22Rv1 (cell line): Measurements from ENCODE around the gene MDFIC.

Source experiments
- H3K27ac ChIP-seq: fragments of 450-650 bp; 2 replicates; pipeline ENCODE4 v1.5.1; 2017
- ZFX ChIP-seq: fragments of 450-650 bp; IDR thresholded peaks from 2 replicates; pipeline ENCODE4 v1.6.1; 2017; ENCODE audit warnings: antibody characterized with exemption, borderline replicate concordance
- TF ChIP-seq, protein P1 (sequence below): fragments of 450-650 bp; IDR thresholded peaks from 2 replicates; pipeline ENCODE4 v1.5.1; 2017; ENCODE audit warnings: mild to moderate bottlenecking

The MDFIC gene

GRCh38 chr7:114952296-114952695, 30.4 kb downstream of the MDFIC start:
- TF ChIP-seq, protein P1, sequence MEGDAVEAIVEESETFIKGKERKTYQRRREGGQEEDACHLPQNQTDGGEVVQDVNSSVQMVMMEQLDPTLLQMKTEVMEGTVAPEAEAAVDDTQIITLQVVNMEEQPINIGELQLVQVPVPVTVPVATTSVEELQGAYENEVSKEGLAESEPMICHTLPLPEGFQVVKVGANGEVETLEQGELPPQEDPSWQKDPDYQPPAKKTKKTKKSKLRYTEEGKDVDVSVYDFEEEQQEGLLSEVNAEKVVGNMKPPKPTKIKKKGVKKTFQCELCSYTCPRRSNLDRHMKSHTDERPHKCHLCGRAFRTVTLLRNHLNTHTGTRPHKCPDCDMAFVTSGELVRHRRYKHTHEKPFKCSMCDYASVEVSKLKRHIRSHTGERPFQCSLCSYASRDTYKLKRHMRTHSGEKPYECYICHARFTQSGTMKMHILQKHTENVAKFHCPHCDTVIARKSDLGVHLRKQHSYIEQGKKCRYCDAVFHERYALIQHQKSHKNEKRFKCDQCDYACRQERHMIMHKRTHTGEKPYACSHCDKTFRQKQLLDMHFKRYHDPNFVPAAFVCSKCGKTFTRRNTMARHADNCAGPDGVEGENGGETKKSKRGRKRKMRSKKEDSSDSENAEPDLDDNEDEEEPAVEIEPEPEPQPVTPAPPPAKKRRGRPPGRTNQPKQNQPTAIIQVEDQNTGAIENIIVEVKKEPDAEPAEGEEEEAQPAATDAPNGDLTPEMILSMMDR, result no peak
- TF ChIP-seq ZFX, result no peak
- H3K27ac ChIP-seq, result no peak overlapping the region

GRCh38 chr7:114953724-114954123, 31.8 kb downstream of the MDFIC start:
- TF ChIP-seq, protein P1, result peak; percentile 18; the same call in 1 of the 2 replicates
- no peak for TF ChIP-seq ZFX
- no peak overlapping the region for H3K27ac ChIP-seq

GRCh38 chr7:114956702-114957101, 34.8 kb downstream of the MDFIC start:
- TF ChIP-seq, protein P1, result no peak
- TF ChIP-seq ZFX, result no peak
- H3K27ac ChIP-seq, result no peak overlapping the region

- no peak for TF ChIP-seq ZFX
- TF ChIP-seq, protein P1, result no peak
- no peak overlapping the region for H3K27ac ChIP-seq
Observed at GRCh38 chr7:114957444-114957843, 35.5 kb downstream of the MDFIC start.

DNA sequence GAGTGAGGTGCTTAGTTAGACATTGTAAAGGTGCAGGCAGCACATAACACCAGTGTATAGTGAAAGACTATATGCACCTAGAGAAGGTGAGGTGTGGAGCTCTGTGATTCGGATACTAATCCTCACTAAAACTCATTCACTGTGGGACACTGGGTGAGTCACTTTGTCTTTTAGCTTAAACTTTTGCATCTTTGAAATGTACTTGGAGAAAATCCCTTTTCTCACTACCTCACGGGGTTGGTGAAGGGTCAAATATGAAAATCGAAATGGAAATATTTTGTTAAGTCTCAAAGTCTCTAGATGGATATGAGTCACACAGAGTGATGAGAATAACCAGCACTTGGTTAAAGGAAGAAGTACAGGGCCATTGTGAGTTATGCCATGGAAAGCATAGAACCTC, 38.0 kb downstream of the MDFIC start:
- no peak overlapping the region for H3K27ac ChIP-seq
- TF ChIP-seq, protein P1, result no peak
- no peak for TF ChIP-seq ZFX

DNA sequence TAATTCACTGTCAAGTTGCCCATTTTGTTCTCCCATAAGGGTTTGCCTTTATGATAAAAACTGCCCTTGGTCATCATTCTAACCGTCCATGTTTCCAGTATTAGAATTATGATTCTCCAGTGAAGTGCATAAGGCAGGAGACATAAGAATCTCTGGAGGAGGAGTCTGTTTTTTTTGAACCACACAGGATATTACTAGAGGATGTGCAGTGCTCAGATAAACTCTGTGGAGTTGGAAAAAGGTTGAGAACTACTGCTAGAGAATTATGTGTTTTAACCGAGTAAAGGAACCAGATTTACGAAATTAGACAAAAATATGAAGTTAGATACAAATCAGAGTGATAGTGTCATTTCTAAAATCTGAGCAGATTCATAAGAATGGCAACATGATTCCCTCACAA, 40.5 kb downstream of the MDFIC start:
- no peak overlapping the region for H3K27ac ChIP-seq
- TF ChIP-seq, protein P1, result no peak
- TF ChIP-seq ZFX, result no peak

DNA sequence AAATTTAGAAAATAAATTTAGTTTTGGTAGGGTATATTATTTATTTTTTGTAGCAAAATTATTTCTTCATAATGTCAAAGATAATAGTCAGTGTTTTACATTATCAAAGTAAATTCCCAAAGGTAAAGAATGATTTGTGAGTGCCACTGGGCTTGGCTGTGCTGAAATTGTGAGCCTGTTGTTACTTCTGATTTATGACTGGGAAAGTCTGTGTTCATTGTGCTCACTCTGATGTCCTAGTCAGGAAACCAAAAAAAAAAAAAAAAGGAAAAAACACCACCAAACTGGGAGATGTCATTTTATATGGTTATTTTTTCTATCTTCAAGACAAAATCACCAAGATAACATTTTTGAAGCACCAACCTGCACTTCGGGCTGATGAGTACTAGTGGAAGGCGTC, 44.3 kb downstream of the MDFIC start:
- TF ChIP-seq ZFX, result no peak
- TF ChIP-seq, protein P1, result no peak
- H3K27ac ChIP-seq, result no peak overlapping the region
